Stimulated activated CD8-positive, alpha-beta memory T cell treated with anti-CD3 and anti-CD28 coated beads, Interleukin-4, amount 100 ng/mL, for 4 hours (primary cell): Measurements from ENCODE around the gene ARPC5.

ENCODE experiments used
- DNase-seq, 2 donors: peaks; one replicate each; pipeline ENCODE4 v3.0.0-alpha.2; 2020; ENCODE audit warnings: low read depth in 2 of 2, low spot score in 1 of 2

The ARPC5 gene

GRCh38 chr1:183612407-183612806, 23.2 kb downstream of the ARPC5 start:
- DNase-seq = no peak

GRCh38 chr1:183611021-183611420, 24.6 kb downstream of the ARPC5 start:
- no peak for DNase-seq

- DNase-seq = no peak
Observed at GRCh38 chr1:183609759-183610452, 25.7 kb downstream of the ARPC5 start.

GRCh38 chr1:183609313-183609712, 26.3 kb downstream of the ARPC5 start:
- DNase-seq = no peak

GRCh38 chr1:183607322-183607980, 28.1 kb downstream of the ARPC5 start:
- DNase-seq = no peak

GRCh38 chr1:183605904-183606303, 29.7 kb downstream of the ARPC5 start:
- DNase-seq = no peak

GRCh38 chr1:183604815-183605214, 30.8 kb downstream of the ARPC5 start:
- no peak for DNase-seq

GRCh38 chr1:183604038-183604808, 31.4 kb downstream of the ARPC5 start:
- no peak for DNase-seq

GRCh38 chr1:183602510-183602909, 33.1 kb downstream of the ARPC5 start:
- no peak for DNase-seq

GRCh38 chr1:183600634-183601033, 34.9 kb downstream of the ARPC5 start:
- DNase-seq = no peak

- no peak for DNase-seq
Observed at GRCh38 chr1:183600136-183600535, 35.4 kb downstream of the ARPC5 start.

GRCh38 chr1:183598386-183598785, 37.2 kb downstream of the ARPC5 start:
- DNase-seq = no peak

- DNase-seq = no peak
Observed at GRCh38 chr1:183597656-183598347, 37.8 kb downstream of the ARPC5 start.

GRCh38 chr1:183596500-183596899, 39.1 kb downstream of the ARPC5 start:
- no peak for DNase-seq

GRCh38 chr1:183595537-183595936, 40.0 kb downstream of the ARPC5 start:
- no peak for DNase-seq

- DNase-seq = no peak
Observed at GRCh38 chr1:183593356-183593755, 42.2 kb downstream of the ARPC5 start.

GRCh38 chr1:183592733-183593132, 42.9 kb downstream of the ARPC5 start:
- no peak for DNase-seq

- DNase-seq = no peak
Observed at GRCh38 chr1:183590244-183591191, 45.1 kb downstream of the ARPC5 start, which contains the start of gene NCF2. Gene NCF2, minus strand, starts transcription at chr1:183590459. Its CDS starts 130 bp downstream, at chr1:183590329.

- DNase-seq = no peak
Observed at GRCh38 chr1:183589874-183590243, 45.7 kb downstream of the ARPC5 start.

- no peak for DNase-seq
Observed at GRCh38 chr1:183589384-183589783, 46.2 kb downstream of the ARPC5 start.
